IMR-90 (cell line): ENCODE results near the gene WDR54. TPM values are rescaled to one million over a fixed set of nuclear protein-coding genes. Genes with fewer than 3 reads are reported as not detected.

Source experiments
- ATAC-seq: fragments of 200-7000 bp; cut with Tn5 transposase; 2 replicates; pipeline ENCODE4 v1.9.1; 2020; ENCODE audit warnings: low read depth, mild to moderate bottlenecking, moderate library complexity
- BruUV-seq: library from RNA; stranded (reverse); fragments of 400-500 nt; replicated peaks from 2 replicates; lab custom pipeline; 2021; lab: Mats Ljungman, UMichigan
- CTCF ChIA-PET: fragments of 300-600 bp; formaldehyde crosslinking; extraction: SDS; loops from one replicate; lab custom pipeline; 2021; ENCODE audit warnings: antibody characterized with exemption; lab: Yijun Ruan, JAX
- POLR2A ChIA-PET: fragments of 300-600 bp; sonication (Branson Sonifier 250); formaldehyde crosslinking; loops from one replicate; lab custom pipeline; 2022; ENCODE audit warnings: antibody characterized with exemption; ENCODE audit not compliant: unreplicated experiment; lab: Charles Lee
- DNase-seq: peaks from one replicate; pipeline ENCODE4 v3.0.0; 2013
- H2AFZ ChIP-seq: replicated peaks from 2 replicates; pipeline ENCODE3; 2013; ENCODE audit warnings: low read length, mild to moderate bottlenecking; ENCODE audit not compliant: poor library complexity
- H2AK5ac ChIP-seq: 2 replicates; pipeline ENCODE4 v1.6.1; 2013; ENCODE audit warnings: low read depth, low read length, inconsistent platforms
- H2AK9ac ChIP-seq: replicated peaks from 2 replicates; pipeline ENCODE3; 2013; ENCODE audit warnings: mild to moderate bottlenecking, low read depth, low read length, moderate library complexity; ENCODE audit not compliant: poor library complexity
- H2BK120ac ChIP-seq: 2 replicates; pipeline ENCODE4 v1.6.1; 2013; ENCODE audit warnings: low read depth, low read length, inconsistent platforms
- H2BK15ac ChIP-seq: 3 replicates; pipeline ENCODE4 v1.6.1; 2013; ENCODE audit warnings: low read depth, low read length, inconsistent platforms
- H2BK20ac ChIP-seq: 2 replicates; pipeline ENCODE4 v1.6.1; 2013; ENCODE audit warnings: low read depth, mild to moderate bottlenecking, inconsistent platforms, low read length, moderate library complexity
- H2BK5ac ChIP-seq: 2 replicates; pipeline ENCODE4 v1.6.1; 2013; ENCODE audit warnings: mild to moderate bottlenecking, low read depth, low read length, inconsistent platforms; ENCODE audit not compliant: poor library complexity, severe bottlenecking
- H3K14ac ChIP-seq: replicated peaks from 2 replicates; pipeline ENCODE4 v1.6.1; 2013; ENCODE audit warnings: low read depth, low read length, inconsistent platforms
- H3K18ac ChIP-seq: 2 replicates; pipeline ENCODE4 v1.6.1; 2013; ENCODE audit warnings: low read depth, low read length, control low read depth
- H3K23ac ChIP-seq: 2 replicates; pipeline ENCODE4 v1.6.1; 2013; ENCODE audit warnings: low read depth, low read length, inconsistent platforms
- H3K27ac ChIP-seq: 2 replicates; pipeline ENCODE4 v1.5.1; 2013; ENCODE audit warnings: mild to moderate bottlenecking, control low read depth, low read length; ENCODE audit not compliant: insufficient read depth
- H3K27me3 ChIP-seq: 2 replicates; pipeline ENCODE4 v1.6.1; 2013; ENCODE audit warnings: low read length; ENCODE audit not compliant: control insufficient read depth, insufficient read depth
- H3K36me3 ChIP-seq: 2 replicates; pipeline ENCODE4 v1.6.1; 2013; ENCODE audit warnings: low read length, mixed read lengths; ENCODE audit not compliant: control insufficient read depth, insufficient read depth
- H3K4ac ChIP-seq: 2 replicates; pipeline ENCODE4 v1.6.1; 2013; ENCODE audit warnings: low read depth, low read length, inconsistent platforms
- H3K4me1 ChIP-seq: 2 replicates; pipeline ENCODE4 v1.6.1; 2013; ENCODE audit warnings: low read length, mixed read lengths; ENCODE audit not compliant: control insufficient read depth, insufficient read depth
- H3K4me2 ChIP-seq: 2 replicates; pipeline ENCODE4 v1.6.1; 2013; ENCODE audit warnings: low read depth, mild to moderate bottlenecking, control low read depth, low read length, moderate library complexity
- H3K4me3 ChIP-seq: 2 replicates; pipeline ENCODE4 v1.5.1; 2013; ENCODE audit warnings: low read depth, mild to moderate bottlenecking, control low read depth, low read length, moderate library complexity; ENCODE audit not compliant: insufficient read depth
- H3K56ac ChIP-seq: 2 replicates; pipeline ENCODE4 v1.6.1; 2013; ENCODE audit warnings: low read length, inconsistent platforms; ENCODE audit not compliant: insufficient read depth; ENCODE audit errors: extremely low read depth
- H3K79me1 ChIP-seq, 2 experiments: 2 replicates each; pipeline ENCODE4 v1.6.1; 2013; ENCODE audit warnings: low read length in 2 of 2, inconsistent platforms in 1 of 2, low read depth in 1 of 2
- H3K9ac ChIP-seq: 2 replicates; pipeline ENCODE4 v1.6.1; 2013; ENCODE audit warnings: low read depth, low read length, control low read depth
- H3K9me1 ChIP-seq: 2 replicates; pipeline ENCODE4 v1.6.1; 2013; ENCODE audit warnings: low read length, inconsistent platforms; ENCODE audit not compliant: insufficient read depth
- H3K9me3 ChIP-seq: 2 replicates; pipeline ENCODE4 v1.6.1; 2013; ENCODE audit warnings: low read length; ENCODE audit not compliant: control insufficient read depth, insufficient read depth
- H4K20me1 ChIP-seq: 2 replicates; pipeline ENCODE4 v1.6.1; 2013; ENCODE audit warnings: low read length, inconsistent platforms; ENCODE audit not compliant: insufficient read depth
- H4K5ac ChIP-seq: 2 replicates; pipeline ENCODE4 v1.6.1; 2013; ENCODE audit warnings: mild to moderate bottlenecking, low read depth, low read length, control low read depth
- H4K8ac ChIP-seq, 2 experiments: 2 replicates each; pipeline ENCODE4 v1.6.1; 2013; ENCODE audit warnings: low read depth in 2 of 2, low read length in 2 of 2, control low read depth in 1 of 2, inconsistent platforms in 1 of 2
- H4K91ac ChIP-seq: 2 replicates; pipeline ENCODE4 v1.6.1; 2013; ENCODE audit warnings: low read depth, low read length, inconsistent platforms; ENCODE audit not compliant: insufficient read depth
- BHLHE40 ChIP-seq: fragments of 150-350 bp; IDR thresholded peaks from 2 replicates; pipeline ENCODE4 v1.6.1; 2016; ENCODE audit warnings: mild to moderate bottlenecking, low read depth, low read length
- CEBPB ChIP-seq: IDR thresholded peaks from 2 replicates; pipeline ENCODE4 v1.6.1; 2012; ENCODE audit warnings: low read depth, low read length, improper control_type of control experiment
- CHD1 ChIP-seq: IDR thresholded peaks from 2 replicates; pipeline ENCODE4 v1.6.1; 2012; ENCODE audit warnings: low read depth, low read length, improper control_type of control experiment
- CTCF ChIP-seq: conservative IDR thresholded peaks from 2 replicates; pipeline ENCODE4 v1.5.1; 2012; ENCODE audit warnings: mild to moderate bottlenecking, low read depth, low read length, improper control_type of control experiment
- FOS ChIP-seq: fragments of 150-350 bp; IDR thresholded peaks from 2 replicates; pipeline ENCODE4 v1.6.1; 2016; ENCODE audit warnings: low read depth, low read length
- MAFK ChIP-seq: IDR thresholded peaks from 2 replicates; pipeline ENCODE4 v1.6.1; 2012; ENCODE audit warnings: low read depth, low read length, improper control_type of control experiment
- MAZ ChIP-seq: IDR thresholded peaks from 2 replicates; pipeline ENCODE4 v1.6.1; 2012; ENCODE audit warnings: low read depth, mild to moderate bottlenecking, low read length, improper control_type of control experiment, moderate library complexity, borderline replicate concordance
- MXI1 ChIP-seq: IDR thresholded peaks from 2 replicates; pipeline ENCODE4 v1.6.1; 2012; ENCODE audit warnings: low read depth, mild to moderate bottlenecking, low read length, moderate library complexity, borderline replicate concordance
- NFE2L2 ChIP-seq: fragments of 150-350 bp; IDR thresholded peaks from 2 replicates; pipeline ENCODE4 v1.6.1; 2016; ENCODE audit warnings: low read depth, mild to moderate bottlenecking, low read length
- POLR2A ChIP-seq: IDR thresholded peaks from 2 replicates; pipeline ENCODE4 v1.6.1; 2012; ENCODE audit warnings: mild to moderate bottlenecking, low read depth, low read length
- RAD21 ChIP-seq: IDR thresholded peaks from 2 replicates; pipeline ENCODE4 v1.6.1; 2012; ENCODE audit warnings: low read length, improper control_type of control experiment
- RCOR1 ChIP-seq: IDR thresholded peaks from 2 replicates; pipeline ENCODE4 v1.6.1; 2012; ENCODE audit warnings: mild to moderate bottlenecking, low read length, improper control_type of control experiment; ENCODE audit not compliant: insufficient replicate concordance
- RFX5 ChIP-seq: IDR thresholded peaks from 2 replicates; pipeline ENCODE4 v1.8.0; 2012; ENCODE audit warnings: low read depth, mild to moderate bottlenecking, low read length, moderate library complexity
- SMC3 ChIP-seq: fragments of 150-350 bp; IDR thresholded peaks from 2 replicates; pipeline ENCODE4 v1.6.1; 2016; ENCODE audit warnings: low read depth, mild to moderate bottlenecking, antibody characterized with exemption, low read length, moderate library complexity
- USF2 ChIP-seq: fragments of 150-350 bp; IDR thresholded peaks from 2 replicates; pipeline ENCODE4 v1.6.1; 2017; ENCODE audit warnings: mild to moderate bottlenecking, antibody characterized with exemption, low read length, low read depth
- WGBS, 2 experiments: methylation state at CpG; one replicate each; pipeline versions ENCODE4 v1.1.5 to v1.1.7; 2013; ENCODE audit warnings: missing lambda C conversion rate in 2 of 2; ENCODE audit not compliant: insufficient read length in 1 of 2; ENCODE audit errors: extremely low coverage in 2 of 2; 5-methylcytosine and 5-hydroxymethylcytosine counted together
- dilution Hi-C: fragments of 300-500 bp; cut with HindIII; formaldehyde crosslinking; loops from one replicate; pipeline ENCODE4 v1.14.3; 2018; ENCODE audit warnings: low sequenced_read_pairs; ENCODE audit not compliant: unreplicated experiment
- in situ Hi-C: fragments of 300-500 bp; cut with MboI; formaldehyde crosslinking; loops from 3 replicates; pipeline ENCODE4 v1.14.3; 2019; ENCODE audit warnings: low sequenced_read_pairs, inconsistent platforms, mixed read lengths
- intact Hi-C: fragments of 100-400 bp; cut with micrococcal nuclease; formaldehyde crosslinking; loops from 2 replicates; pipeline ENCODE4 v1.10.0; 2022
- polyA plus RNA-seq, 3 experiments: library from polyadenylated mRNA; depleted of rRNA; stranded (reverse); fragments of >200 nt; gene quantifications; 2 replicates each; pipeline ENCODE4 v1.2.3, GENCODE V29; 2012; ENCODE audit warnings: low replicate concordance in 1 of 3
- total RNA-seq: library from RNA; depleted of rRNA; stranded (reverse); fragments of >200 nt; gene quantifications from 2 replicates; pipeline ENCODE4 v1.2.3, GENCODE V29; 2012
- TF ChIP-seq, protein P1 (sequence below): fragments of 150-350 bp; IDR thresholded peaks from 2 replicates; pipeline ENCODE4 v1.6.1; 2016; ENCODE audit warnings: low read depth, mild to moderate bottlenecking, low read length, moderate library complexity, borderline replicate concordance

WDR54 gene
- total and polyA plus RNA-seq, 2 of the 4 experiments (the other 2 are of a cell fraction) = 47.9 to 57.2 TPM

GRCh38 chr2:74385396-74385795, 36.1 kb upstream of the WDR54 start:
- BruUV-seq = no TSS peak
- Histone ChIP-seq H2AFZ (no peak overlapping the region), H2AK9ac (peak overlapping the region; percentile 3), H3K9me1 (peaks cover 37% of the 10 kb centered on the region), H3K4me2 (no peak overlapping the region), H3K36me3 (peaks cover 6% of the 10 kb centered on the region), H2BK120ac (no peak overlapping the region), H4K5ac (no peak overlapping the region), H3K9ac (no peak overlapping the region), H2AK5ac (no peak overlapping the region), H3K27me3 (no peaks in the 10 kb centered on the region), H3K4ac (peak overlapping the region; percentile 14; the same call in 1 of the 2 replicates), H4K20me1 (peaks cover 41% of the 10 kb centered on the region), H3K4me1 (peaks cover 20% of the 10 kb centered on the region), H3K9me3 (no peaks in the 10 kb centered on the region), H2BK15ac (no peak overlapping the region), H2BK5ac (no peak overlapping the region), H3K23ac (no peak overlapping the region), H3K56ac (no peak overlapping the region), H3K18ac (no peak overlapping the region), H3K14ac (no peak overlapping the region), H3K79me1 (peaks cover 25 to 95% of the 10 kb centered on the region in 2 experiments), H4K8ac (no peak overlapping the region), H3K27ac (no peak overlapping the region), H3K4me3 (no peak overlapping the region), H4K91ac (no peak overlapping the region), H2BK20ac (no peak overlapping the region)
- dilution Hi-C loops (no loop called here), intact Hi-C loops (no loop called here), in situ Hi-C loops (no loop called here)
- ChIA-PET CTCF (no interaction called here), POLR2A (no interaction called here)
- no peak for DNase-seq
- TF ChIP-seq BHLHE40 (no peak), RFX5 (no peak), NFE2L2 (no peak), MXI1 (no peak), USF2 (no peak), CEBPB (no peak), RAD21 (no peak), MAZ (no peak), CHD1 (no peak), FOS (no peak), POLR2A (no peak), RCOR1 (no peak), CTCF (no peak), SMC3 (no peak), MAFK (no peak)
- TF ChIP-seq, protein P1, sequence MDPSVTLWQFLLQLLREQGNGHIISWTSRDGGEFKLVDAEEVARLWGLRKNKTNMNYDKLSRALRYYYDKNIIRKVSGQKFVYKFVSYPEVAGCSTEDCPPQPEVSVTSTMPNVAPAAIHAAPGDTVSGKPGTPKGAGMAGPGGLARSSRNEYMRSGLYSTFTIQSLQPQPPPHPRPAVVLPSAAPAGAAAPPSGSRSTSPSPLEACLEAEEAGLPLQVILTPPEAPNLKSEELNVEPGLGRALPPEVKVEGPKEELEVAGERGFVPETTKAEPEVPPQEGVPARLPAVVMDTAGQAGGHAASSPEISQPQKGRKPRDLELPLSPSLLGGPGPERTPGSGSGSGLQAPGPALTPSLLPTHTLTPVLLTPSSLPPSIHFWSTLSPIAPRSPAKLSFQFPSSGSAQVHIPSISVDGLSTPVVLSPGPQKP = no peak
- 62% methylated on average over 2 of the region's 8 CpGs; no CpG with 5 or more reads in 1 of the 2 experiments for WGBS, 2 experiments
- ATAC-seq = no peak
